Activated T-helper 1 cell treated with anti-CD3 and anti-CD28 coated beads, Interleukin-12 subunit alpha, Interleukin-12 subunit beta, Interleukin-2, Interleukin-4 antibody, amounts not matched to agents 30 ng/mL and 10 ng/mL and 1 ng/mL, durations not matched to agents 14 hours and 24 hours and 36 hours (primary cell): ENCODE data around the gene STK32A. TPM values are rescaled to one million over a fixed set of nuclear protein-coding genes. Genes with fewer than 3 reads are reported as not detected.

Experiments used
- DNase-seq: peaks from one replicate; pipeline ENCODE4 v3.0.0; 2021; ENCODE audit warnings: low spot score
- H3K27ac Mint-ChIP-seq: one replicate; pipeline ENCODE4 v1.8.0; 2021; ENCODE audit warnings: mild to moderate bottlenecking, mixed read lengths
- H3K27me3 Mint-ChIP-seq: one replicate; pipeline ENCODE4 v1.8.0; 2022; ENCODE audit warnings: mild to moderate bottlenecking, moderate library complexity, mixed read lengths; ENCODE audit not compliant: insufficient read depth
- H3K36me3 Mint-ChIP-seq: one replicate; pipeline ENCODE4 v1.8.0; 2021; ENCODE audit warnings: low read depth, mixed read lengths
- H3K4me1 Mint-ChIP-seq: one replicate; pipeline ENCODE4 v1.8.0; 2021; ENCODE audit warnings: low read depth, mixed read lengths
- H3K4me3 Mint-ChIP-seq: one replicate; pipeline ENCODE4 v1.8.0; 2021; ENCODE audit warnings: mild to moderate bottlenecking, moderate library complexity, mixed read lengths
- H3K9me3 Mint-ChIP-seq: one replicate; pipeline ENCODE4 v1.8.0; 2021; ENCODE audit warnings: mixed read lengths
- intact Hi-C: fragments of 100-400 bp; cut with micrococcal nuclease; formaldehyde crosslinking; loops from one replicate; pipeline ENCODE4 v1.15.1; 2024
- total RNA-seq: library from RNA; stranded (reverse); gene quantifications from 2 replicates; pipeline ENCODE4 v1.2.3, GENCODE V29; 2022

Gene STK32A
- total RNA-seq, 1 donor from 2014 or later: not detected

GRCh38 chr5:147410496-147411358 lies 175.9 kb downstream of the STK32A start:
- H3K9me3 Mint-ChIP-seq: no peaks in the 10 kb centered on the region
- no peak for DNase-seq
- H3K27me3 Mint-ChIP-seq: no peaks in the 10 kb centered on the region
- no peaks in the 10 kb centered on the region for H3K36me3 Mint-ChIP-seq
- intact Hi-C loops: no loop called here
- H3K4me3 Mint-ChIP-seq: no peak overlapping the region
- no peaks in the 10 kb centered on the region for H3K4me1 Mint-ChIP-seq
- H3K27ac Mint-ChIP-seq: no peak overlapping the region

- no peaks in the 10 kb centered on the region for H3K4me1 Mint-ChIP-seq
- H3K9me3 Mint-ChIP-seq: no peaks in the 10 kb centered on the region
- H3K36me3 Mint-ChIP-seq: no peaks in the 10 kb centered on the region
- H3K4me3 Mint-ChIP-seq: no peak overlapping the region
- no peaks in the 10 kb centered on the region for H3K27me3 Mint-ChIP-seq
- DNase-seq: no peak
- intact Hi-C loops: no loop called here
- no peak overlapping the region for H3K27ac Mint-ChIP-seq
These were observed 176.8 kb downstream of the STK32A start for GRCh38 chr5:147411359-147412319.

GRCh38 chr5:147412561-147412960 lies 177.7 kb downstream of the STK32A start:
- no peak overlapping the region for H3K4me3 Mint-ChIP-seq
- H3K36me3 Mint-ChIP-seq: no peaks in the 10 kb centered on the region
- H3K27ac Mint-ChIP-seq: no peak overlapping the region
- H3K27me3 Mint-ChIP-seq: no peaks in the 10 kb centered on the region
- DNase-seq: no peak
- no peaks in the 10 kb centered on the region for H3K4me1 Mint-ChIP-seq
- intact Hi-C loops: no loop called here
- no peaks in the 10 kb centered on the region for H3K9me3 Mint-ChIP-seq

- DNase-seq: no peak
- no peaks in the 10 kb centered on the region for H3K36me3 Mint-ChIP-seq
- intact Hi-C loops: no loop called here
- no peaks in the 10 kb centered on the region for H3K9me3 Mint-ChIP-seq
- H3K4me3 Mint-ChIP-seq: no peak overlapping the region
- no peaks in the 10 kb centered on the region for H3K27me3 Mint-ChIP-seq
- no peaks in the 10 kb centered on the region for H3K4me1 Mint-ChIP-seq
- no peak overlapping the region for H3K27ac Mint-ChIP-seq
These were observed 178.4 kb downstream of the STK32A start for GRCh38 chr5:147413266-147413665.

GRCh38 chr5:147415651-147416050 lies 180.8 kb downstream of the STK32A start:
- intact Hi-C loops: no loop called here
- Mint-ChIP-seq H3K36me3 (no peaks in the 10 kb centered on the region), H3K4me1 (no peaks in the 10 kb centered on the region), H3K27ac (no peak overlapping the region), H3K27me3 (no peaks in the 10 kb centered on the region), H3K4me3 (no peak overlapping the region), H3K9me3 (no peaks in the 10 kb centered on the region)
- DNase-seq: no peak

GRCh38 chr5:147417135-147417813 lies 182.4 kb downstream of the STK32A start:
- no peaks in the 10 kb centered on the region for H3K27me3 Mint-ChIP-seq
- H3K36me3 Mint-ChIP-seq: no peaks in the 10 kb centered on the region
- no peak overlapping the region for H3K27ac Mint-ChIP-seq
- H3K9me3 Mint-ChIP-seq: no peaks in the 10 kb centered on the region
- intact Hi-C loops: no loop called here
- H3K4me1 Mint-ChIP-seq: no peaks in the 10 kb centered on the region
- no peak overlapping the region for H3K4me3 Mint-ChIP-seq
- DNase-seq: no peak

- intact Hi-C loops: no loop called here
- Mint-ChIP-seq H3K4me1 (no peaks in the 10 kb centered on the region), H3K27ac (no peak overlapping the region), H3K9me3 (no peaks in the 10 kb centered on the region), H3K36me3 (no peaks in the 10 kb centered on the region), H3K4me3 (no peak overlapping the region), H3K27me3 (no peaks in the 10 kb centered on the region)
- DNase-seq: no peak
These were observed 183.8 kb downstream of the STK32A start for GRCh38 chr5:147418613-147419012.

- Mint-ChIP-seq H3K4me1 (no peaks in the 10 kb centered on the region), H3K27ac (no peak overlapping the region), H3K4me3 (no peak overlapping the region), H3K36me3 (no peaks in the 10 kb centered on the region), H3K9me3 (no peaks in the 10 kb centered on the region), H3K27me3 (peaks cover 2% of the 10 kb centered on the region)
- no peak for DNase-seq
- intact Hi-C loops: no loop called here
These were observed 192.0 kb downstream of the STK32A start for GRCh38 chr5:147426640-147427327.

- no peak overlapping the region for H3K27ac Mint-ChIP-seq
- H3K4me3 Mint-ChIP-seq: no peak overlapping the region
- intact Hi-C loops: no loop called here
- H3K9me3 Mint-ChIP-seq: no peaks in the 10 kb centered on the region
- H3K27me3 Mint-ChIP-seq: peaks cover 2% of the 10 kb centered on the region
- H3K4me1 Mint-ChIP-seq: no peaks in the 10 kb centered on the region
- no peak for DNase-seq
- H3K36me3 Mint-ChIP-seq: no peaks in the 10 kb centered on the region
These were observed 192.9 kb downstream of the STK32A start for GRCh38 chr5:147427521-147428401.

GRCh38 chr5:147430628-147431027 lies 195.8 kb downstream of the STK32A start:
- H3K4me1 Mint-ChIP-seq: no peaks in the 10 kb centered on the region
- no peak overlapping the region for H3K4me3 Mint-ChIP-seq

GRCh38 chr5:147431586-147431985 lies 196.8 kb downstream of the STK32A start:
- Mint-ChIP-seq H3K4me1 (no peaks in the 10 kb centered on the region), H3K9me3 (no peaks in the 10 kb centered on the region), H3K36me3 (no peaks in the 10 kb centered on the region), H3K27ac (no peak overlapping the region), H3K27me3 (no peaks in the 10 kb centered on the region), H3K4me3 (no peak overlapping the region)
- no peak for DNase-seq
- intact Hi-C loops: no loop called here

More at GRCh38 chr5:147430628-147431027, 195.8 kb downstream of the STK32A start:
- Mint-ChIP-seq H3K9me3 (no peaks in the 10 kb centered on the region), H3K27ac (no peak overlapping the region), H3K27me3 (peaks cover 2% of the 10 kb centered on the region), H3K36me3 (no peaks in the 10 kb centered on the region)
- no peak for DNase-seq
- intact Hi-C loops: no loop called here
